GM18526 (cell line): Measurements from ENCODE around the gene ANKZF1.
A peak's percentile ranks its signal among the peaks of the same experiment; 100 is the strongest.

Source experiments
- POLR2A ChIP-seq: IDR thresholded peaks from 3 replicates; pipeline ENCODE4 v1.6.1; 2011; ENCODE audit not compliant: insufficient read length; ENCODE audit errors: extremely low read depth

Gene ANKZF1

GRCh38 chr2:219254590-219255201 is 25.1 kb downstream of the ANKZF1 start:
- TF ChIP-seq POLR2A = no peak

- TF ChIP-seq POLR2A = no peak
Observed at GRCh38 chr2:219261024-219261855, 31.6 kb downstream of the ANKZF1 start.

GRCh38 chr2:219266232-219266631 is 36.6 kb downstream of the ANKZF1 start:
- no peak for TF ChIP-seq POLR2A

GRCh38 chr2:219266886-219267285 is 37.3 kb downstream of the ANKZF1 start:
- TF ChIP-seq POLR2A = no peak

DNA sequence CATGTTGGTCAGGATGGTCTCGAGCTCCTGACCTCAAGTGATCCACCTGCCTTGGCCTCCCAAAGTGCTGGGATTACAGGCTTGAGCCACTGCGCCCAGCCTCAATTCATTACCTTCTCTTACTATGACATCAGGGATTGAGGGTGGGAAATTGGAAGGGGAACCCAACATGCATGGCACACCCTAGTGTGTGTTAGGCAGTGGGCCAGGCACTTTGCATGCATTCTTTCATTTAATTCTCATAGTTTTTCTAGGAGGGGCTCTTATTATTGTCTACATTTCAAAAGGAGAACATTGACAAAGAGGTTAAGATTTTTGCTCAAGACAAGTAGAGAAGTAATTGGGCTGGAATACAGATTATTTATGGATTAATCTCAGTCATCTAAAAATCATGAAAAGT is 38.7 kb downstream of the ANKZF1 start:
- TF ChIP-seq POLR2A = no peak

- TF ChIP-seq POLR2A = no peak
Observed at GRCh38 chr2:219269362-219270054, 39.9 kb downstream of the ANKZF1 start.

- TF ChIP-seq POLR2A = no peak
Observed at GRCh38 chr2:219270055-219270372, 40.4 kb downstream of the ANKZF1 start.

DNA sequence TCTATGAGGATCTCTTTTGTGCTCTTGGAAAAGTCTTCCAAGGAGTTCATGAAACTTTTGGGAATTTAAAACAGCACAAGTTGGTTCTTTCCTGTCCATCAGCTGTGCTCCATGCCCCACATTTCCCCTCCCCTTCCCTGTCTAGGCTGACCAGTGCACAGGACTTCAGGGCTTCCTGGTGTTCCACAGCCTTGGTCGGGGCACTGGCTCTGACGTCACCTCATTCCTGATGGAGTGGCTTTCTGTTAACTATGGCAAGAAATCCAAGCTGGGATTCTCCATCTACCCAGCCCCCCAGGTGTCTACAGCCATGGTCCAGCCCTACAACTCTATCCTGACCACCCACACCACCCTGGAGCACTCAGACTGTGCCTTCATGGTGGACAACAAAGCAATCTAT is 41.4 kb downstream of the ANKZF1 start:
- no peak for TF ChIP-seq POLR2A

DNA sequence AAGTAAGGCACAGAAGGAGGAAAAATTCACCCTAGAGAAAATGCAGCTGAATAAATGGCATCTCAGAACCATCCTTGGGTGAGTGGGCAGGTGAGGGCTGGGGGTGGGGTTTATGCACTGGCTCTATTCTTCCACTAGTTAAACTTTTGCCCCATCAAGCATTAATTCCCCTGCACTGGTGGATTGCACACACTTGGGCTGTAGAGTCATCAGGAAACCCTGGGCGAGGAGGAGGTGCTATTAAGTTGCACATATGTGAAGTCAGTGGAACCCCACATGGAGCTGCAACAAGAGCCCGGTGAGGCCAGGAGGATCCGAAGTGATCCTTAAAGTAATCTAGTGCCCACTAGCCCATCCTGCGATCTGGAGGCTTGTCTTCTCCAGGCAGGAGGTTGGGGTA is 42.8 kb downstream of the ANKZF1 start:
- no peak for TF ChIP-seq POLR2A

DNA sequence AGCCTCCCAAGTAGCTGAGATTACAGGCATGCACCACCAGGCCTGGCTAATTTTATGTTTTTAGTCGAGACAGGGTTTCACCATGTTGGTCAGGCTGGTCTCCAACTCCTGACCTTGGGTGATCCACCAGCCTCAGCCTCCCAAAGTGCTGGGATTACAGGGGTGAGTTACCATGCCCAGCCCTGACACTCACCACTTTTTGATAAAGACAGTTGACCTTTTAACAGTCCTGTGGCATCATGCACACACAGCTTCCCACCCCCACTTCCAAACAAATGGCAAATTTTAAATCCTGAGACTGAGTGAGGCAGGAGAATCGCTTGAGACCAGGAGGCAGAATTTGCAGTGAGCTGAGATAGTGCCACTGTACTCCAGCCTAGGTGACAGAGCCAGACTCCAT is 43.4 kb downstream of the ANKZF1 start:
- TF ChIP-seq POLR2A = no peak

- no peak for TF ChIP-seq POLR2A
Observed at GRCh38 chr2:219273937-219274336, 44.3 kb downstream of the ANKZF1 start.

- TF ChIP-seq POLR2A = no peak
Observed at GRCh38 chr2:219274361-219274921, 44.8 kb downstream of the ANKZF1 start.

DNA sequence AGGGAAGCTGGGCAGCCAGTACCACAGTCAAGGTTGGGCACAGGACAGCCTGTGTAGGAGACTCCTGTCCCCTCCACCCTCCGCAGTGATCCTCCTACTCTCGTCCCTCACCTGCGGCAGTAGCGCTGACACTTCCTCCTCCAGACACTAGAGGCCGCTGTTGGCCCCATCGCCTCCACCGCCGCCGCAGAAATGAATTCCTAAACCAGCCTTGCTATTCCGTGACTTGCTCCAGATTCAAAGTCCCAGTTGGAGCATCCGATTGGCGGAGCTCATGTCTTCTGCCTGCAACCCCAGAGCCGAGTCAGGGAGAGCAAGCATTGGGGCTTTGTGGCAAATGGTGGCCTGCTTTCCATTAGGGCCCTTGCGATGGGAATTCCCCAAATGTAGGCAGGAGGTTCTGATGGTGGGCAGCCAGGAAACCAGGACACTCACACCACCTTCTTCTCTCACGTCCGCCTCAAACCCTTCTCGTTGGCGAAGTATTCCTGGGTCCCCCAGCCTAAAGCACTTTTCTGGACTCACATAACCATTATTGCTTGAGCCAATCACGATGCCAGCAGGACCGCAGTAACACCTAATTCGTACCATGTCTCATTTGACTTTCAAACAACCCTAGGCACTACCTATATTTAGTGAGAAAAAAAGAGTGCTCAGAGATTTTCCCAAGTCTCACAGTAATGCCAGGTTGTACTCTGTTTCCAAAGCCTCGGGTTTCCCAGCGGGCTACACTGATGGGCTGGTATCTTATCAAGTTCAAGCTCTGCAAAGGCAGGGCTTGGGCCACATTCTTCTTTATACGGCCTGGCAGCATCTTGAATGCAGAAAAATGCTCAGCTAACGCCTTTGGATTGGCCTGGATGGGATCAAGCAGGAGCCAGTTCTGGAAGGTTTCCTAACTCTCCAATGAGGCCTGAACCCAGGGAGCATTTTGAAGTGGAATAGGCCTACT is 48.4 kb downstream of the ANKZF1 start:
- peak; percentile 28 for TF ChIP-seq POLR2A

- TF ChIP-seq POLR2A = no peak
Observed at GRCh38 chr2:219278655-219279150, 49.1 kb downstream of the ANKZF1 start.

GRCh38 chr2:219279151-219279915 is 49.7 kb downstream of the ANKZF1 start, which contains the start of gene DNAJB2:
TSS of gene DNAJB2 (plus strand) at chr2:219279366. CDS start at chr2:219279834, 468 bp downstream.
- TF ChIP-seq POLR2A = peak; percentile 82
